Embryonic facial prominence (tissue), 1 donor: Measurements from ENCODE around the gene TKTL1.
"Not testable (repeated sequence)": the region's sequence is repeated elsewhere in the genome, so short reads cannot be mapped to it uniquely, and the experiment has no call there.

ENCODE experiments used
- DNase-seq: peaks from one replicate; pipeline ENCODE4 v3.0.0-alpha.2; 2016; ENCODE audit errors: extremely low spot score

The TKTL1 gene

GRCh38 chrX:154309041-154309775 is 13.6 kb downstream of the TKTL1 start:
- DNase-seq = no peak

GRCh38 chrX:154310616-154311536 is 15.3 kb downstream of the TKTL1 start:
- no peak for DNase-seq

- no peak for DNase-seq
Observed at GRCh38 chrX:154312116-154312515, 16.5 kb downstream of the TKTL1 start.

GRCh38 chrX:154313147-154313546 is 17.6 kb downstream of the TKTL1 start:
- no peak for DNase-seq

GRCh38 chrX:154315416-154315815 is 19.8 kb downstream of the TKTL1 start:
- DNase-seq = no peak

- no peak for DNase-seq
Observed at GRCh38 chrX:154317391-154317995, 21.9 kb downstream of the TKTL1 start.

- DNase-seq = no peak
Observed at GRCh38 chrX:154320406-154320805, 24.8 kb downstream of the TKTL1 start.

- DNase-seq = no peak
Observed at GRCh38 chrX:154321152-154321551, 25.6 kb downstream of the TKTL1 start.

GRCh38 chrX:154321594-154321993 is 26.0 kb downstream of the TKTL1 start:
- no peak for DNase-seq

GRCh38 chrX:154322890-154323289 is 27.3 kb downstream of the TKTL1 start:
- no peak for DNase-seq

GRCh38 chrX:154323537-154323936 is 27.9 kb downstream of the TKTL1 start:
- no peak for DNase-seq

GRCh38 chrX:154325541-154325940 is 29.9 kb downstream of the TKTL1 start:
- DNase-seq = no peak

- DNase-seq = no peak
Observed at GRCh38 chrX:154327038-154327820, 31.6 kb downstream of the TKTL1 start.

- DNase-seq = no peak
Observed at GRCh38 chrX:154328646-154329045, 33.1 kb downstream of the TKTL1 start.

GRCh38 chrX:154329294-154329693 is 33.7 kb downstream of the TKTL1 start:
- no peak for DNase-seq

- no peak for DNase-seq
Observed at GRCh38 chrX:154332561-154332960, 37.0 kb downstream of the TKTL1 start.

- no peak for DNase-seq
Observed at GRCh38 chrX:154333116-154333515, 37.5 kb downstream of the TKTL1 start.

- DNase-seq = no peak
Observed at GRCh38 chrX:154333837-154334271, 38.3 kb downstream of the TKTL1 start.

- DNase-seq = no peak
Observed at GRCh38 chrX:154334496-154334895, 38.9 kb downstream of the TKTL1 start.

GRCh38 chrX:154341399-154342298 is 46.1 kb downstream of the TKTL1 start:
- DNase-seq = not testable (repeated sequence)

GRCh38 chrX:154343063-154343462 is 47.5 kb downstream of the TKTL1 start:
- DNase-seq = not testable (repeated sequence)
